ENCODE data around the gene SMIM7. TPM values are rescaled to one million over a fixed set of nuclear protein-coding genes. Genes with fewer than 3 reads are reported as not detected.

The SMIM7 gene
- total RNA-seq (2016; rRNA removed; fragmentation: Illumina TruSeq; extraction: Trizol) (67.4 and 74.9 TPM in 2 replicates), polyA plus RNA-seq (2011; rRNA removed) (54.7 and 55.7 TPM in 2 replicates), polyA minus RNA-seq (2011; rRNA and poly(A)+ RNA removed; ENCODE audit: low replicate concordance) (48.4 and 75.2 TPM in 2 replicates), Bru-seq, nascent RNA (percentile 90 among the genes with signal in this experiment), BruChase-seq, experiment 1, labeled RNA remaining after a 6-hour chase (percentile 95 among the genes with signal in this experiment), BruChase-seq, experiment 2, labeled RNA remaining after a 2-hour chase (percentile 96 among the genes with signal in this experiment)
- 22.7 and 23.8 TPM in 2 replicates for total RNA-seq (2016; cell fraction: cytosol; rRNA removed; fragmentation: Illumina TruSeq; extraction: Trizol; ENCODE audit: low read depth)
- total RNA-seq (2016; cell fraction: insoluble cytoplasmic fraction; rRNA removed; fragmentation: Illumina TruSeq; extraction: Trizol): 70.2 and 82.6 TPM in 2 replicates
- 40.7 and 44.7 TPM in 2 replicates for total RNA-seq (2016; cell fraction: membrane; rRNA removed; fragmentation: Illumina TruSeq; extraction: Trizol)
- 59.0 and 59.2 TPM in 2 replicates for total RNA-seq (2016; cell fraction: nucleus; rRNA removed; fragmentation: Illumina TruSeq; extraction: Trizol)
- polyA plus RNA-seq (2011; cell fraction: cytosol; rRNA removed): 48.4 and 57.9 TPM in 2 replicates
- polyA plus RNA-seq (2011; cell fraction: nucleus; rRNA removed): 29.8 and 32.8 TPM in 2 replicates
- polyA plus RNA-seq (2012): 35.2 and 40.9 TPM in 2 replicates
- polyA plus RNA-seq (2016; cell fraction: cytosol; fragmentation: Illumina TruSeq; extraction: Trizol; ENCODE audit: low read depth): 23.3 and 26.2 TPM in 2 replicates
- polyA plus RNA-seq (2016; cell fraction: insoluble cytoplasmic fraction; fragmentation: Illumina TruSeq; extraction: Trizol; ENCODE audit: low read depth): 69.8 and 76.9 TPM in 2 replicates
- polyA plus RNA-seq (2016; cell fraction: membrane; fragmentation: Illumina TruSeq; extraction: Trizol; ENCODE audit: low read depth): 35.1 and 42.6 TPM in 2 replicates
- polyA plus RNA-seq (2016; cell fraction: nucleus; fragmentation: Illumina TruSeq; extraction: Trizol; ENCODE audit: insufficient read depth, low read depth): 93.6 and 97.3 TPM in 2 replicates
- 21.3 and 23.3 TPM in 2 replicates for polyA minus RNA-seq (2011; cell fraction: cytosol; rRNA and poly(A)+ RNA removed)
- 58.6 and 66.2 TPM in 2 replicates for polyA minus RNA-seq (2011; cell fraction: nucleus; rRNA and poly(A)+ RNA removed)
- long read RNA-seq, experiment 1, transcript SMIM7-214 (4 exons, 1,075 nt): minor isoform, 7 of 91 reads
- long read RNA-seq, experiment 1, transcript SMIM7-208 (5 exons, 2,776 nt): major isoform, 49 of 91 reads
- long read RNA-seq, experiment 1, partial matches to known transcripts: 5 of 91 reads
- long read RNA-seq, experiment 1, other reads (novel, unspliced or antisense): 10 of 91 reads
- long read RNA-seq, experiment 2, transcript SMIM7-208 (5 exons, 2,776 nt): major isoform, 29 of 87 reads
- long read RNA-seq, experiment 2, transcript SMIM7-215 (6 exons, 975 nt): minor isoform, 5 of 87 reads
- long read RNA-seq, experiment 2, partial matches to known transcripts: 12 of 87 reads
- long read RNA-seq, experiment 2, other reads (novel, unspliced or antisense): 20 of 87 reads

- Histone ChIP-seq H3K79me2 (ENCODE audit: insufficient read depth, low read length) (peaks cover 32% of the 10 kb centered on the region), H2AFZ (ENCODE audit: low read length) (peak within 1 kb of the TSS; percentile 57), H3K36me3 (replicated peaks in 1 of 2; ENCODE audit: control insufficient read depth in 1 of 2, insufficient read depth in 2 of 2, low read length in 2 of 2) (peaks cover 14 to 31% of the 10 kb centered on the region in 2 experiments), H3K27ac (ENCODE audit: extremely low read length, insufficient read depth, low read length) (peak within 1 kb of the TSS; percentile 90), H3K4me2 (ENCODE audit: low read depth, low read length) (peak within 1 kb of the TSS; percentile 99), H3K9ac (ENCODE audit: insufficient read depth, low read depth, low read length) (peak within 1 kb of the TSS; percentile 86), H3K4me3 (replicated peaks in 1 of 3; ENCODE audit: insufficient read depth in 1 of 3, low read depth in 2 of 3, low read length in 3 of 3) (peak within 1 kb of the TSS; percentile 87 to 99 (median 98)), H3K27me3 (ENCODE audit: control insufficient read depth in 1 of 2, insufficient read depth in 2 of 2, low read length in 2 of 2) (no peaks in the 10 kb centered on the region; a peak in 1 of 5 replicates), H3K9me3 (ENCODE audit: low read length) (no peaks in the 10 kb centered on the region), H3K4me1 (ENCODE audit: insufficient read depth, low read length) (peaks cover 48% of the 10 kb centered on the region), H4K20me1 (ENCODE audit: insufficient read depth, low read length) (peaks cover 22% of the 10 kb centered on the region)
- POLR2A ChIA-PET: interaction anchor here (0.6 to 2.4 kb wide), 14 partner anchors 10 to 946 kb away, joined by 3 to 9 read pairs (median 4); partner anchors contain the start of genes C19orf44 and CALR3
- ATAC-seq (peak; percentile 97), FAIRE-seq (peak; percentile 99), DNase-seq (ENCODE audit: low spot score) (peak; percentile 97)
- in situ Hi-C loops (cut with HindIII; ENCODE audit: extremely low pct_ligation_motif_present, low pct_unique_long_range_greater_than_20kb): no loop called here
- no TSS peak for BruUV-seq (replicated peaks)
- intact Hi-C loops (cut with micrococcal nuclease; ENCODE audit: unreplicated experiment): no loop called here
- 1% methylated on average over 18 of the region's 60 CpGs for WGBS (ENCODE audit: low lambda C conversion rate)
- CTCF ChIA-PET (ENCODE audit: low intra/inter-chr PET ratio, low total read pairs): no interaction called here
- TF ChIP-seq KLF15 (CRISPR knock-in tag; IDR thresholded peaks at IDR 0.05; ENCODE audit: borderline replicate concordance) (no peak; the same call in 1 of the 2 replicates), THYN1 (CRISPR knock-in tag; IDR thresholded peaks at IDR 0.05; ENCODE audit: borderline replicate concordance, low read depth) (peak; percentile 38; the same call in 1 of the 2 replicates), PAX8 (CRISPR knock-in tag; IDR thresholded peaks at IDR 0.05; ENCODE audit: borderline replicate concordance) (no peak), SOX5 (CRISPR knock-in tag; IDR thresholded peaks at IDR 0.05; ENCODE audit: borderline replicate concordance) (peak; percentile 53; the same call in 1 of the 2 replicates), ATRX (CRISPR knock-in tag; IDR thresholded peaks at IDR 0.05; ENCODE audit: borderline replicate concordance) (no peak), HNF4A (CRISPR knock-in tag; IDR thresholded peaks at IDR 0.05) (no peak)
- TF ChIP-seq, protein P1, sequence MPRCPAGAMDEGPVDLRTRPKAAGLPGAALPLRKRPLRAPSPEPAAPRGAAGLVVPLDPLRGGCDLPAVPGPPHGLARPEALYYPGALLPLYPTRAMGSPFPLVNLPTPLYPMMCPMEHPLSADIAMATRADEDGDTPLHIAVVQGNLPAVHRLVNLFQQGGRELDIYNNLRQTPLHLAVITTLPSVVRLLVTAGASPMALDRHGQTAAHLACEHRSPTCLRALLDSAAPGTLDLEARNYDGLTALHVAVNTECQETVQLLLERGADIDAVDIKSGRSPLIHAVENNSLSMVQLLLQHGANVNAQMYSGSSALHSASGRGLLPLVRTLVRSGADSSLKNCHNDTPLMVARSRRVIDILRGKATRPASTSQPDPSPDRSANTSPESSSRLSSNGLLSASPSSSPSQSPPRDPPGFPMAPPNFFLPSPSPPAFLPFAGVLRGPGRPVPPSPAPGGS (CRISPR knock-in tag; IDR thresholded peaks at IDR 0.05): no peak; the same call in none of the 2 replicates
- TF ChIP-seq, protein P2, sequence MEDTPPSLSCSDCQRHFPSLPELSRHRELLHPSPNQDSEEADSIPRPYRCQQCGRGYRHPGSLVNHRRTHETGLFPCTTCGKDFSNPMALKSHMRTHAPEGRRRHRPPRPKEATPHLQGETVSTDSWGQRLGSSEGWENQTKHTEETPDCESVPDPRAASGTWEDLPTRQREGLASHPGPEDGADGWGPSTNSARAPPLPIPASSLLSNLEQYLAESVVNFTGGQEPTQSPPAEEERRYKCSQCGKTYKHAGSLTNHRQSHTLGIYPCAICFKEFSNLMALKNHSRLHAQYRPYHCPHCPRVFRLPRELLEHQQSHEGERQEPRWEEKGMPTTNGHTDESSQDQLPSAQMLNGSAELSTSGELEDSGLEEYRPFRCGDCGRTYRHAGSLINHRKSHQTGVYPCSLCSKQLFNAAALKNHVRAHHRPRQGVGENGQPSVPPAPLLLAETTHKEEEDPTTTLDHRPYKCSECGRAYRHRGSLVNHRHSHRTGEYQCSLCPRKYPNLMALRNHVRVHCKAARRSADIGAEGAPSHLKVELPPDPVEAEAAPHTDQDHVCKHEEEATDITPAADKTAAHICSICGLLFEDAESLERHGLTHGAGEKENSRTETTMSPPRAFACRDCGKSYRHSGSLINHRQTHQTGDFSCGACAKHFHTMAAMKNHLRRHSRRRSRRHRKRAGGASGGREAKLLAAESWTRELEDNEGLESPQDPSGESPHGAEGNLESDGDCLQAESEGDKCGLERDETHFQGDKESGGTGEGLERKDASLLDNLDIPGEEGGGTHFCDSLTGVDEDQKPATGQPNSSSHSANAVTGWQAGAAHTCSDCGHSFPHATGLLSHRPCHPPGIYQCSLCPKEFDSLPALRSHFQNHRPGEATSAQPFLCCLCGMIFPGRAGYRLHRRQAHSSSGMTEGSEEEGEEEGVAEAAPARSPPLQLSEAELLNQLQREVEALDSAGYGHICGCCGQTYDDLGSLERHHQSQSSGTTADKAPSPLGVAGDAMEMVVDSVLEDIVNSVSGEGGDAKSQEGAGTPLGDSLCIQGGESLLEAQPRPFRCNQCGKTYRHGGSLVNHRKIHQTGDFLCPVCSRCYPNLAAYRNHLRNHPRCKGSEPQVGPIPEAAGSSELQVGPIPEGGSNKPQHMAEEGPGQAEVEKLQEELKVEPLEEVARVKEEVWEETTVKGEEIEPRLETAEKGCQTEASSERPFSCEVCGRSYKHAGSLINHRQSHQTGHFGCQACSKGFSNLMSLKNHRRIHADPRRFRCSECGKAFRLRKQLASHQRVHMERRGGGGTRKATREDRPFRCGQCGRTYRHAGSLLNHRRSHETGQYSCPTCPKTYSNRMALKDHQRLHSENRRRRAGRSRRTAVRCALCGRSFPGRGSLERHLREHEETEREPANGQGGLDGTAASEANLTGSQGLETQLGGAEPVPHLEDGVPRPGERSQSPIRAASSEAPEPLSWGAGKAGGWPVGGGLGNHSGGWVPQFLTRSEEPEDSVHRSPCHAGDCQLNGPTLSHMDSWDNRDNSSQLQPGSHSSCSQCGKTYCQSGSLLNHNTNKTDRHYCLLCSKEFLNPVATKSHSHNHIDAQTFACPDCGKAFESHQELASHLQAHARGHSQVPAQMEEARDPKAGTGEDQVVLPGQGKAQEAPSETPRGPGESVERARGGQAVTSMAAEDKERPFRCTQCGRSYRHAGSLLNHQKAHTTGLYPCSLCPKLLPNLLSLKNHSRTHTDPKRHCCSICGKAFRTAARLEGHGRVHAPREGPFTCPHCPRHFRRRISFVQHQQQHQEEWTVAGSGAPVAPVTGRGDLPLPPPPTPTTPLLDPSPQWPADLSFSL (CRISPR knock-in tag; IDR thresholded peaks at IDR 0.05): 0 out of 2 replicates have a peak, but pooled peaks have one; percentile 18
Observed at GRCh38 chr19:16659832-16660708, at the start of gene SMIM7. Gene SMIM7, minus strand, starts transcription at chr19:16660144. Its CDS starts 34 bp downstream, at chr19:16660110.
